Keratinocyte (primary cell): Measurements from ENCODE around the gene KIF17. TPM values are rescaled to one million over a fixed set of nuclear protein-coding genes. Genes with fewer than 3 reads are reported as not detected.

Experiments
- DNase-seq: peaks from one replicate; pipeline ENCODE4 v3.0.0-alpha.2; 2011; ENCODE audit warnings: low read depth, missing footprints, low spot score
- FAIRE-seq: peaks from 2 replicates; lab custom pipeline; 2011; peaks lifted over from hg19 to GRCh38; lab: Jason Lieb, UNC
- H2AFZ ChIP-seq: 2 replicates; pipeline ENCODE4 v1.6.0; 2012; ENCODE audit warnings: low read length, control low read depth, inconsistent platforms; ENCODE audit not compliant: control insufficient read depth
- H3K27ac ChIP-seq: 2 replicates; pipeline ENCODE4 v1.5.1; 2011; ENCODE audit warnings: low read length; ENCODE audit not compliant: control insufficient read depth, insufficient read depth
- H3K27me3 ChIP-seq: 3 replicates; pipeline ENCODE4 v1.6.0; 2011; ENCODE audit warnings: low read length; ENCODE audit not compliant: control insufficient read depth, insufficient read depth; ENCODE audit errors: extremely low read depth
- H3K36me3 ChIP-seq, 2 experiments: 2 replicates in 1 of 2; 3 replicates in 1 of 2; pipeline ENCODE4 v1.5.1; 2011; ENCODE audit warnings: low read length in 2 of 2, mild to moderate bottlenecking in 1 of 2; ENCODE audit not compliant: control insufficient read depth in 2 of 2, insufficient read depth in 2 of 2; ENCODE audit errors: extremely low read depth in 1 of 2
- H3K4me1 ChIP-seq: 3 replicates; pipeline ENCODE4 v1.5.1; 2011; ENCODE audit warnings: low read length; ENCODE audit not compliant: control insufficient read depth, insufficient read depth; ENCODE audit errors: extremely low read depth
- H3K4me2 ChIP-seq: 3 replicates; pipeline ENCODE4 v1.6.0; 2011; ENCODE audit warnings: low read depth, low read length; ENCODE audit not compliant: control insufficient read depth, insufficient read depth; ENCODE audit errors: extremely low read depth
- H3K4me3 ChIP-seq, 3 experiments: fragments of 200-600 bp in 1 of 3; sonication (generic) in 1 of 3; 2 replicates in 2 of 3; 3 replicates in 1 of 3; pipeline ENCODE4 v1.5.1; 2011 to 2016; ENCODE audit warnings: low read length in 3 of 3, mild to moderate bottlenecking in 3 of 3, control low read depth in 2 of 3, inconsistent platforms in 1 of 3, low read depth in 1 of 3, mixed read lengths in 1 of 3, mixed run types in 1 of 3, moderate library complexity in 1 of 3; ENCODE audit not compliant: control insufficient read depth in 2 of 3, insufficient read depth in 2 of 3; ENCODE audit errors: extremely low read depth in 1 of 3
- H3K79me2 ChIP-seq: 2 replicates; pipeline ENCODE4 v1.6.0; 2012; ENCODE audit warnings: low read length; ENCODE audit not compliant: control insufficient read depth, insufficient read depth
- H3K9ac ChIP-seq: 3 replicates; pipeline ENCODE4 v1.6.0; 2011; ENCODE audit warnings: low read length; ENCODE audit not compliant: control insufficient read depth, insufficient read depth; ENCODE audit errors: extremely low read depth
- H3K9me1 ChIP-seq: 3 replicates; pipeline ENCODE4 v1.6.0; 2011; ENCODE audit warnings: low read length; ENCODE audit not compliant: control insufficient read depth, insufficient read depth; ENCODE audit errors: extremely low read depth
- H3K9me3 ChIP-seq: 2 replicates; pipeline ENCODE4 v1.5.1; 2012; ENCODE audit warnings: low read depth, low read length; ENCODE audit not compliant: control insufficient read depth
- H4K20me1 ChIP-seq: 3 replicates; pipeline ENCODE4 v1.6.0; 2011; ENCODE audit warnings: low read length; ENCODE audit not compliant: control insufficient read depth, insufficient read depth; ENCODE audit errors: extremely low read depth
- CTCF ChIP-seq, 3 experiments: IDR thresholded peaks in 1 of 3; conservative IDR thresholded peaks in 1 of 3; optimal IDR thresholded peaks in 1 of 3; 2 replicates in 2 of 3; 3 replicates in 1 of 3; pipeline versions ENCODE3 to v1.5.1; 2011; ENCODE audit warnings: low read length in 3 of 3, mild to moderate bottlenecking in 3 of 3, moderate library complexity in 2 of 3, control low read depth in 1 of 3, inconsistent platforms in 1 of 3; ENCODE audit not compliant: insufficient read depth in 2 of 3; ENCODE audit errors: extremely low read depth in 1 of 3
- EZH2 ChIP-seq: IDR thresholded peaks from one replicate; pipeline ENCODE4 v1.6.1; 2012; ENCODE audit warnings: inconsistent platforms, mild to moderate bottlenecking, low read length, moderate library complexity
- dilution Hi-C: fragments of 300-500 bp; cut with MboI; formaldehyde crosslinking; loops from one replicate; pipeline ENCODE4 v1.7.0; 2020; ENCODE audit warnings: low sequenced_read_pairs; ENCODE audit not compliant: extremely low pct_ligation_motif_present
- polyA plus RNA-seq, 5 experiments: library from polyadenylated mRNA; depleted of rRNA in 3 of 5; stranded (reverse) in 3 of 5; stranded (forward) in 1 of 5; unstranded in 1 of 5; fragments of >200 nt; gene quantifications; 1 replicate in 1 of 5; 2 replicates in 3 of 5; 3 replicates in 1 of 5; pipeline versions ENCODE4 v1.2.1 to v1.2.3, GENCODE V29; 2011 to 2012; ENCODE audit warnings: missing spikeins in 2 of 5, low read depth in 1 of 5, low replicate concordance in 1 of 5

KIF17 gene
- polyA plus RNA-seq, 1 donor (not counting 4 experiments of a cell fraction or from before 2014, with no cell fraction given), result 0.90 TPM

- dilution Hi-C loops, result no loop called here
- DNase-seq (no peak), FAIRE-seq (no peak)
- no peaks in the 10 kb centered on the region for H3K27me3 ChIP-seq
- no peaks in the 10 kb centered on the region for H3K9me3 ChIP-seq
- no peak overlapping the region for H3K4me2 ChIP-seq
- TF ChIP-seq CTCF (optimal IDR thresholded peaks at IDR 0.05 in 1 of 3, IDR thresholded peaks at IDR 0.05 in 1 of 3, conservative IDR thresholded peaks at IDR 0.05 in 1 of 3; ENCODE audit: extremely low read depth in 1 of 3, insufficient read depth in 2 of 3, low read length in 3 of 3) (no peak), EZH2 (no peak)
- peaks cover 13% of the 10 kb centered on the region for H3K4me1 ChIP-seq
- H3K9ac ChIP-seq, result no peak overlapping the region
- no peak overlapping the region for H2AFZ ChIP-seq
- no peaks in the 10 kb centered on the region for H3K36me3 ChIP-seq
- no peak overlapping the region for H3K27ac ChIP-seq
- no peaks in the 10 kb centered on the region for H4K20me1 ChIP-seq
- H3K9me1 ChIP-seq, result no peaks in the 10 kb centered on the region
- no peaks in the 10 kb centered on the region for H3K79me2 ChIP-seq
- H3K4me3 ChIP-seq, result no peak overlapping the region
Measured at GRCh38 chr1:20630729-20631128, 87.1 kb downstream of the KIF17 start.

- dilution Hi-C loops, result no loop called here
- H3K79me2 ChIP-seq, result no peaks in the 10 kb centered on the region
- no peak overlapping the region for H2AFZ ChIP-seq
- DNase-seq, result no peak
- no peak overlapping the region for H3K4me3 ChIP-seq
- H4K20me1 ChIP-seq, result no peaks in the 10 kb centered on the region
- TF ChIP-seq EZH2 (no peak), CTCF (optimal IDR thresholded peaks at IDR 0.05 in 1 of 3, IDR thresholded peaks at IDR 0.05 in 1 of 3, conservative IDR thresholded peaks at IDR 0.05 in 1 of 3; ENCODE audit: extremely low read depth in 1 of 3, insufficient read depth in 2 of 3, low read length in 3 of 3) (no peak)
- H3K27ac ChIP-seq, result no peak overlapping the region
- H3K4me2 ChIP-seq, result no peak overlapping the region
- H3K9me3 ChIP-seq, result no peaks in the 10 kb centered on the region
- FAIRE-seq, result no peak
- no peaks in the 10 kb centered on the region for H3K27me3 ChIP-seq
- no peak overlapping the region for H3K9ac ChIP-seq
- H3K4me1 ChIP-seq, result no peaks in the 10 kb centered on the region
- no peaks in the 10 kb centered on the region for H3K9me1 ChIP-seq
- no peaks in the 10 kb centered on the region for H3K36me3 ChIP-seq
Measured at GRCh38 chr1:20626524-20626923, 91.3 kb downstream of the KIF17 start.
